Measurements from ENCODE around the gene PICK1.

PICK1 gene

GRCh38 chr22:38065539-38065938, 8.3 kb downstream of the PICK1 start:
- Histone ChIP-seq H3K4me3 (ENCODE audit: insufficient read length, low read depth) (no peak overlapping the region), H3K36me3 (ENCODE audit: insufficient read depth, insufficient read length, low read length) (peaks cover 27% of the 10 kb centered on the region), H3K4me1 (ENCODE audit: insufficient read depth, insufficient read length) (no peaks in the 10 kb centered on the region), H3K27me3 (ENCODE audit: insufficient read depth, insufficient read length) (no peaks in the 10 kb centered on the region), H3K9me3 (ENCODE audit: insufficient read depth, low read length) (no peaks in the 10 kb centered on the region), H3K9ac (ENCODE audit: insufficient read length, low read depth) (no peak overlapping the region)
- TF ChIP-seq YY1 (IDR thresholded peaks at IDR 0.05; ENCODE audit: insufficient read depth, insufficient read length) (no peak), ZNF274 (IDR thresholded peaks at IDR 0.05; ENCODE audit: low read depth, low read length) (no peak), SUZ12 (IDR thresholded peaks at IDR 0.05; ENCODE audit: extremely low read depth, insufficient read depth, insufficient read length) (no peak)
- DNase-seq (ENCODE audit: low read depth, low spot score) = no peak

- Histone ChIP-seq H3K36me3 (ENCODE audit: insufficient read depth, insufficient read length, low read length) (peaks cover 31% of the 10 kb centered on the region), H3K27me3 (ENCODE audit: insufficient read depth, insufficient read length) (no peaks in the 10 kb centered on the region), H3K9ac (ENCODE audit: insufficient read length, low read depth) (no peak overlapping the region), H3K4me3 (ENCODE audit: insufficient read length, low read depth) (no peak overlapping the region), H3K4me1 (ENCODE audit: insufficient read depth, insufficient read length) (no peaks in the 10 kb centered on the region), H3K9me3 (ENCODE audit: insufficient read depth, low read length) (no peaks in the 10 kb centered on the region)
- no peak for DNase-seq (ENCODE audit: low read depth, low spot score)
- TF ChIP-seq YY1 (IDR thresholded peaks at IDR 0.05; ENCODE audit: insufficient read depth, insufficient read length) (no peak), ZNF274 (IDR thresholded peaks at IDR 0.05; ENCODE audit: low read depth, low read length) (no peak), SUZ12 (IDR thresholded peaks at IDR 0.05; ENCODE audit: extremely low read depth, insufficient read depth, insufficient read length) (no peak)
Observed at GRCh38 chr22:38066381-38067027, 9.3 kb downstream of the PICK1 start.

- DNase-seq (ENCODE audit: low read depth, low spot score) = no peak
- TF ChIP-seq YY1 (IDR thresholded peaks at IDR 0.05; ENCODE audit: insufficient read depth, insufficient read length) = no peak
- H3K4me3 ChIP-seq (ENCODE audit: insufficient read length, low read depth) = no peak overlapping the region
- H3K9me3 ChIP-seq (ENCODE audit: insufficient read depth, low read length) = no peaks in the 10 kb centered on the region
- H3K36me3 ChIP-seq (ENCODE audit: insufficient read depth, insufficient read length, low read length) = peaks cover 31% of the 10 kb centered on the region
- no peaks in the 10 kb centered on the region for H3K4me1 ChIP-seq (ENCODE audit: insufficient read depth, insufficient read length)
- H3K9ac ChIP-seq (ENCODE audit: insufficient read length, low read depth) = no peak overlapping the region
- H3K27me3 ChIP-seq (ENCODE audit: insufficient read depth, insufficient read length) = no peaks in the 10 kb centered on the region
Observed at GRCh38 chr22:38067028-38067415, 9.8 kb downstream of the PICK1 start.

GRCh38 chr22:38067761-38068360, 10.7 kb downstream of the PICK1 start:
- H3K9me3 ChIP-seq (ENCODE audit: insufficient read depth, low read length) = no peaks in the 10 kb centered on the region
- peaks cover 39% of the 10 kb centered on the region for H3K36me3 ChIP-seq (ENCODE audit: insufficient read depth, insufficient read length, low read length)
- H3K4me3 ChIP-seq (ENCODE audit: insufficient read length, low read depth) = no peak overlapping the region
- H3K9ac ChIP-seq (ENCODE audit: insufficient read length, low read depth) = peak overlapping the region; percentile 32
- no peaks in the 10 kb centered on the region for H3K4me1 ChIP-seq (ENCODE audit: insufficient read depth, insufficient read length)
- TF ChIP-seq ZNF274 (IDR thresholded peaks at IDR 0.05; ENCODE audit: low read depth, low read length) (no peak), SUZ12 (IDR thresholded peaks at IDR 0.05; ENCODE audit: extremely low read depth, insufficient read depth, insufficient read length) (no peak), YY1 (IDR thresholded peaks at IDR 0.05; ENCODE audit: insufficient read depth, insufficient read length) (no peak)
- H3K27me3 ChIP-seq (ENCODE audit: insufficient read depth, insufficient read length) = no peaks in the 10 kb centered on the region
- DNase-seq (ENCODE audit: low read depth, low spot score) = no peak

- no peaks in the 10 kb centered on the region for H3K4me1 ChIP-seq (ENCODE audit: insufficient read depth, insufficient read length)
- DNase-seq (ENCODE audit: low read depth, low spot score) = no peak
- peak overlapping the region; percentile 38 for H3K9ac ChIP-seq (ENCODE audit: insufficient read length, low read depth)
- no peaks in the 10 kb centered on the region for H3K9me3 ChIP-seq (ENCODE audit: insufficient read depth, low read length)
- H3K27me3 ChIP-seq (ENCODE audit: insufficient read depth, insufficient read length) = no peaks in the 10 kb centered on the region
- H3K36me3 ChIP-seq (ENCODE audit: insufficient read depth, insufficient read length, low read length) = peaks cover 42% of the 10 kb centered on the region
- no peak overlapping the region for H3K4me3 ChIP-seq (ENCODE audit: insufficient read length, low read depth)
- TF ChIP-seq ZNF274 (IDR thresholded peaks at IDR 0.05; ENCODE audit: low read depth, low read length) (no peak), SUZ12 (IDR thresholded peaks at IDR 0.05; ENCODE audit: extremely low read depth, insufficient read depth, insufficient read length) (no peak), YY1 (IDR thresholded peaks at IDR 0.05; ENCODE audit: insufficient read depth, insufficient read length) (no peak)
Observed at GRCh38 chr22:38068641-38069371, 11.6 kb downstream of the PICK1 start.

DNA sequence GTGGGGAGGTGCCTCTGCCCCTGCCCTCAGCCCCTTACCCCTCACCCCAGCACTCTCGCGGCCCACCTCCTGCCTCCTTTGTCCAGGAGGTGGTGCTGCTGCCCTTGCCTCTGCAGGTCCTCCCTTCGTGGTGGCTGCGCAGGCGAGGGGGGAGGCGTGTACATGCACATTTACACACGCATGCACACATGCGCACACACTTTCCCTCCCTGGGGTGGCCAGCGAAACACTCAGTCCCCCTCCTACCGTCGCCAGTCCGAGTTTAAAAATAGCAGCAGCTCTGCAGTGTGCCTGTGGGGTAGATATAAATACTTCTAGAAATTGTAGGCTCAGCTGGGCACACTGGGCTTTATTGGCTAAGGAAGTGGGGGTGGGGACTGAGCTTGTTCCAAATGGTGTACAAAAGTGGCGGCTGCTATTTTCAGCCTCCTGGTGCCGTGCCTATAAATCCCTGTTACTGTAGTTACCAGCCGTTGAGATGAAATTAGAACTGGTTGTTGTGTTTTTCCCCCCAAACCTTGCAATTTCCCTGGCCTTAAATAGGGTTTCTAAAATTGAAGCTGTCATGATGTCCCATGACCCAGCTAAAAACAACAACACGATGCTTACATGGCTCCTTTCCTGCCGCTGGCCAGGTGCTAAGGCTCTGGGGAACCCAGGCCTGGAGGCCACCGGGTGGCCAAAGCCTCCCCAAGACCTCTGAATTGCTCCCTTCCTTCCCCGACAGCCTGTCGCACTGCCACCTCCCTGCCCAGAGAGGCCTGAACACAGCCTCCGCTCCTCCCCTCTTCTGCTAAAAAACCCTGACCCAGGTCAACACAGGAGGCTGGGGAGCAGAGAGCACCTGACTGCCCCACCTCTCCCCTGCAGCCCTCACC, 12.4 kb downstream of the PICK1 start:
- Histone ChIP-seq H3K9ac (ENCODE audit: insufficient read length, low read depth) (no peak overlapping the region), H3K4me3 (ENCODE audit: insufficient read length, low read depth) (no peak overlapping the region), H3K4me1 (ENCODE audit: insufficient read depth, insufficient read length) (no peaks in the 10 kb centered on the region)

More for the DNA sequence above, 12.4 kb downstream of the PICK1 start:
- no peak for DNase-seq (ENCODE audit: low read depth, low spot score)
- Histone ChIP-seq H3K9me3 (ENCODE audit: insufficient read depth, low read length) (no peaks in the 10 kb centered on the region), H3K36me3 (ENCODE audit: insufficient read depth, insufficient read length, low read length) (peaks cover 47% of the 10 kb centered on the region), H3K27me3 (ENCODE audit: insufficient read depth, insufficient read length) (no peaks in the 10 kb centered on the region)
- TF ChIP-seq SUZ12 (IDR thresholded peaks at IDR 0.05; ENCODE audit: extremely low read depth, insufficient read depth, insufficient read length) (no peak), ZNF274 (IDR thresholded peaks at IDR 0.05; ENCODE audit: low read depth, low read length) (no peak), YY1 (IDR thresholded peaks at IDR 0.05; ENCODE audit: insufficient read depth, insufficient read length) (no peak)
